Progenitor cell of endocrine pancreas (in vitro differentiated cells): ENCODE measurements around the gene SLC20A1. TPM values are rescaled to one million over a fixed set of nuclear protein-coding genes. Genes with fewer than 3 reads are reported as not detected.
A peak's percentile ranks its signal among the peaks of the same experiment; 100 is the strongest.

Source experiments
- DNase-seq: peaks from one replicate; pipeline ENCODE4 v3.0.0; 2021; ENCODE audit warnings: low spot score; ENCODE audit not compliant: unreplicated experiment
- H3K27ac Mint-ChIP-seq: 2 replicates; pipeline ENCODE4 v1.8.0; 2021; ENCODE audit warnings: mild to moderate bottlenecking, moderate library complexity, mixed read lengths
- H3K27me3 Mint-ChIP-seq: 2 replicates; pipeline ENCODE4 v1.8.0; 2021; ENCODE audit warnings: mixed read lengths
- H3K36me3 Mint-ChIP-seq: 2 replicates; pipeline ENCODE4 v1.8.0; 2022; ENCODE audit warnings: mixed read lengths; ENCODE audit not compliant: insufficient read depth
- H3K4me1 Mint-ChIP-seq: 2 replicates; pipeline ENCODE4 v1.8.0; 2021; ENCODE audit warnings: low read depth, mixed read lengths
- H3K4me3 Mint-ChIP-seq: 2 replicates; pipeline ENCODE4 v1.8.0; 2021; ENCODE audit warnings: low read depth, mild to moderate bottlenecking, moderate library complexity, mixed read lengths
- H3K9me3 Mint-ChIP-seq: 2 replicates; pipeline ENCODE4 v1.8.0; 2021; ENCODE audit warnings: low read depth, mixed read lengths
- CTCF ChIP-seq: fragments of 200-600 bp; sonication (generic); IDR thresholded peaks from one replicate; pipeline ENCODE4 v1.5.0; 2021; ENCODE audit warnings: antibody characterized with exemption, mild to moderate bottlenecking; ENCODE audit not compliant: unreplicated experiment
- total RNA-seq: library from RNA; stranded (reverse); gene quantifications from 2 replicates; pipeline ENCODE4 v1.2.1, GENCODE V29; 2021

The SLC20A1 gene
- total RNA-seq, 1 donor from 2014 or later = 56.0 TPM

- TF ChIP-seq CTCF = no peak
- Mint-ChIP-seq H3K4me3 (no peak overlapping the region), H3K9me3 (no peaks in the 10 kb centered on the region), H3K4me1 (no peaks in the 10 kb centered on the region), H3K27ac (no peak overlapping the region), H3K36me3 (no peaks in the 10 kb centered on the region), H3K27me3 (peaks cover 9% of the 10 kb centered on the region)
- DNase-seq = no peak
Observed at GRCh38 chr2:112680666-112681101, 34.9 kb downstream of the SLC20A1 start.

- no peaks in the 10 kb centered on the region for H3K9me3 Mint-ChIP-seq
- no peak for TF ChIP-seq CTCF
- H3K4me3 Mint-ChIP-seq = no peak overlapping the region
- H3K27me3 Mint-ChIP-seq = peaks cover 9% of the 10 kb centered on the region
- no peak for DNase-seq
- H3K36me3 Mint-ChIP-seq = no peaks in the 10 kb centered on the region
- no peak overlapping the region for H3K27ac Mint-ChIP-seq
- H3K4me1 Mint-ChIP-seq = no peaks in the 10 kb centered on the region
Observed at GRCh38 chr2:112682101-112682500, 36.4 kb downstream of the SLC20A1 start.

- no peaks in the 10 kb centered on the region for H3K4me1 Mint-ChIP-seq
- DNase-seq = no peak
- no peaks in the 10 kb centered on the region for H3K9me3 Mint-ChIP-seq
- peaks cover 9% of the 10 kb centered on the region for H3K27me3 Mint-ChIP-seq
- no peaks in the 10 kb centered on the region for H3K36me3 Mint-ChIP-seq
- no peak for TF ChIP-seq CTCF
- H3K27ac Mint-ChIP-seq = no peak overlapping the region
- no peak overlapping the region for H3K4me3 Mint-ChIP-seq
Observed at GRCh38 chr2:112683550-112684414, 38.0 kb downstream of the SLC20A1 start.

GRCh38 chr2:112684415-112684775 is 38.7 kb downstream of the SLC20A1 start:
- no peak for TF ChIP-seq CTCF
- no peak for DNase-seq
- Mint-ChIP-seq H3K9me3 (no peaks in the 10 kb centered on the region), H3K4me3 (no peak overlapping the region), H3K27me3 (peaks cover 9% of the 10 kb centered on the region), H3K36me3 (no peaks in the 10 kb centered on the region), H3K27ac (no peak overlapping the region), H3K4me1 (no peaks in the 10 kb centered on the region)

- Mint-ChIP-seq H3K4me1 (no peaks in the 10 kb centered on the region), H3K4me3 (no peak overlapping the region), H3K36me3 (no peaks in the 10 kb centered on the region), H3K27ac (no peak overlapping the region), H3K9me3 (no peaks in the 10 kb centered on the region), H3K27me3 (peaks cover 9% of the 10 kb centered on the region)
- peak; percentile 28 for TF ChIP-seq CTCF
- DNase-seq = no peak
Observed at GRCh38 chr2:112685271-112685884, 39.6 kb downstream of the SLC20A1 start.
